Activated T-cell treated with anti-CD3 and anti-CD28 coated beads, Interleukin-2, amount 50 U/mL, for 4 hours (primary cell): Measurements from ENCODE around the gene PITRM1. TPM values are rescaled to one million over a fixed set of nuclear protein-coding genes. Genes with fewer than 3 reads are reported as not detected.

Experiments used
- ATAC-seq, 2 donors: fragments of 200-7000 bp; cut with Tn5 transposase; one replicate each; pipeline ENCODE4 v1.10.0; 2021
- DNase-seq: peaks from one replicate; pipeline ENCODE4 v3.0.0-alpha.2; 2020
- H3K27me3 Mint-ChIP-seq: one replicate; pipeline ENCODE4 v1.8.0; 2021; ENCODE audit warnings: low read depth, mixed read lengths
- H3K36me3 Mint-ChIP-seq: one replicate; pipeline ENCODE4 v1.8.0; 2022; ENCODE audit warnings: mixed read lengths; ENCODE audit not compliant: insufficient read depth
- H3K4me1 Mint-ChIP-seq: one replicate; pipeline ENCODE4 v1.8.0; 2021; ENCODE audit warnings: low read depth, mixed read lengths
- H3K4me3 Mint-ChIP-seq: one replicate; pipeline ENCODE4 v1.8.0; 2021; ENCODE audit warnings: mild to moderate bottlenecking, moderate library complexity, mixed read lengths
- H3K9me3 Mint-ChIP-seq: one replicate; pipeline ENCODE4 v1.8.0; 2021; ENCODE audit warnings: mixed read lengths
- total RNA-seq, 3 donors: library from RNA; stranded (reverse); gene quantifications; one replicate each; pipeline ENCODE4 v1.2.1, GENCODE V29; 2021

Gene PITRM1
- total RNA-seq, 3 donors from 2014 or later: 122 to 150 (median 144) TPM

GRCh38 chr10:3145366-3145765 is 27.2 kb downstream of the PITRM1 start:
- Mint-ChIP-seq H3K36me3 (peaks cover 63% of the 10 kb centered on the region), H3K4me3 (no peak overlapping the region), H3K9me3 (no peaks in the 10 kb centered on the region), H3K27me3 (no peaks in the 10 kb centered on the region), H3K4me1 (no peaks in the 10 kb centered on the region)
- ATAC-seq: no peak
- no peak for DNase-seq

GRCh38 chr10:3143791-3144434 is 28.7 kb downstream of the PITRM1 start:
- no peaks in the 10 kb centered on the region for H3K4me1 Mint-ChIP-seq
- H3K36me3 Mint-ChIP-seq: peaks cover 71% of the 10 kb centered on the region
- no peaks in the 10 kb centered on the region for H3K9me3 Mint-ChIP-seq
- ATAC-seq (no peak), DNase-seq (no peak)
- no peaks in the 10 kb centered on the region for H3K27me3 Mint-ChIP-seq
- no peak overlapping the region for H3K4me3 Mint-ChIP-seq

GRCh38 chr10:3143366-3143765 is 29.2 kb downstream of the PITRM1 start:
- no peak for ATAC-seq
- H3K9me3 Mint-ChIP-seq: no peaks in the 10 kb centered on the region

GRCh38 chr10:3142146-3142875 is 30.3 kb downstream of the PITRM1 start:
- no peak overlapping the region for H3K4me3 Mint-ChIP-seq
- H3K4me1 Mint-ChIP-seq: no peaks in the 10 kb centered on the region
- ATAC-seq: no peak
- H3K36me3 Mint-ChIP-seq: peaks cover 73% of the 10 kb centered on the region
- H3K27me3 Mint-ChIP-seq: no peaks in the 10 kb centered on the region
- no peaks in the 10 kb centered on the region for H3K9me3 Mint-ChIP-seq
- DNase-seq: no peak

More at GRCh38 chr10:3143366-3143765, 29.2 kb downstream of the PITRM1 start:
- DNase-seq: no peak
- no peaks in the 10 kb centered on the region for H3K4me1 Mint-ChIP-seq
- H3K4me3 Mint-ChIP-seq: no peak overlapping the region
- H3K27me3 Mint-ChIP-seq: no peaks in the 10 kb centered on the region
- H3K36me3 Mint-ChIP-seq: peaks cover 72% of the 10 kb centered on the region

GRCh38 chr10:3141351-3142005 is 31.1 kb downstream of the PITRM1 start:
- no peak for DNase-seq
- H3K4me3 Mint-ChIP-seq: no peak overlapping the region
- H3K27me3 Mint-ChIP-seq: no peaks in the 10 kb centered on the region
- no peak for ATAC-seq
- peaks cover 71% of the 10 kb centered on the region for H3K36me3 Mint-ChIP-seq
- no peaks in the 10 kb centered on the region for H3K9me3 Mint-ChIP-seq
- no peaks in the 10 kb centered on the region for H3K4me1 Mint-ChIP-seq

- Mint-ChIP-seq H3K36me3 (peaks cover 66% of the 10 kb centered on the region), H3K4me1 (no peaks in the 10 kb centered on the region), H3K9me3 (no peaks in the 10 kb centered on the region), H3K4me3 (no peak overlapping the region), H3K27me3 (no peaks in the 10 kb centered on the region)
- ATAC-seq: no peak
- no peak for DNase-seq
Measured at GRCh38 chr10:3140280-3140679, 32.3 kb downstream of the PITRM1 start.

- Mint-ChIP-seq H3K4me3 (no peak overlapping the region), H3K4me1 (no peaks in the 10 kb centered on the region), H3K36me3 (peaks cover 71% of the 10 kb centered on the region), H3K27me3 (no peaks in the 10 kb centered on the region), H3K9me3 (no peaks in the 10 kb centered on the region)
- no peak for DNase-seq
- ATAC-seq: no peak
Measured at GRCh38 chr10:3139216-3139910, 33.2 kb downstream of the PITRM1 start.

- no peak for DNase-seq
- Mint-ChIP-seq H3K4me3 (no peak overlapping the region), H3K36me3 (peaks cover 68% of the 10 kb centered on the region), H3K9me3 (no peaks in the 10 kb centered on the region), H3K4me1 (no peaks in the 10 kb centered on the region), H3K27me3 (no peaks in the 10 kb centered on the region)
- no peak for ATAC-seq
Measured at GRCh38 chr10:3137958-3138726, 34.4 kb downstream of the PITRM1 start.

GRCh38 chr10:3136763-3137611 is 35.6 kb downstream of the PITRM1 start:
- Mint-ChIP-seq H3K36me3 (peaks cover 69% of the 10 kb centered on the region), H3K4me3 (no peak overlapping the region), H3K4me1 (no peaks in the 10 kb centered on the region), H3K27me3 (no peaks in the 10 kb centered on the region), H3K9me3 (no peaks in the 10 kb centered on the region)
- ATAC-seq (no peak), DNase-seq (no peak)

GRCh38 chr10:3136336-3136735 is 36.2 kb downstream of the PITRM1 start:
- Mint-ChIP-seq H3K4me1 (no peaks in the 10 kb centered on the region), H3K36me3 (peaks cover 69% of the 10 kb centered on the region)
- no peak for ATAC-seq

GRCh38 chr10:3135006-3135405 is 37.6 kb downstream of the PITRM1 start:
- H3K9me3 Mint-ChIP-seq: no peaks in the 10 kb centered on the region
- H3K4me1 Mint-ChIP-seq: no peaks in the 10 kb centered on the region
- H3K27me3 Mint-ChIP-seq: no peaks in the 10 kb centered on the region
- ATAC-seq (no peak), DNase-seq (no peak)
- H3K36me3 Mint-ChIP-seq: peaks cover 65% of the 10 kb centered on the region
- H3K4me3 Mint-ChIP-seq: no peak overlapping the region

More at GRCh38 chr10:3136336-3136735, 36.2 kb downstream of the PITRM1 start:
- no peak for DNase-seq
- Mint-ChIP-seq H3K27me3 (no peaks in the 10 kb centered on the region), H3K4me3 (no peak overlapping the region), H3K9me3 (no peaks in the 10 kb centered on the region)

GRCh38 chr10:3133948-3134347 is 38.6 kb downstream of the PITRM1 start:
- no peak for ATAC-seq
- no peaks in the 10 kb centered on the region for H3K4me1 Mint-ChIP-seq
- DNase-seq: no peak
- no peaks in the 10 kb centered on the region for H3K9me3 Mint-ChIP-seq
- peaks cover 62% of the 10 kb centered on the region for H3K36me3 Mint-ChIP-seq
- H3K27me3 Mint-ChIP-seq: no peaks in the 10 kb centered on the region
- no peak overlapping the region for H3K4me3 Mint-ChIP-seq
